WTC11 (cell line): ENCODE data around the gene BABAM2. TPM values are rescaled to one million over a fixed set of nuclear protein-coding genes. Genes with fewer than 3 reads are reported as not detected.

Experiments used
- ATAC-seq: fragments of 200-7000 bp; cut with Tn5 transposase; 2 replicates; pipeline ENCODE4 v1.10.0; 2021; ENCODE audit warnings: mild to moderate bottlenecking, moderate library complexity
- CTCF ChIA-PET: fragments of 300-600 bp; sonication (Branson Sonifier 250); formaldehyde crosslinking; loops from one replicate; lab custom pipeline; 2021; ENCODE audit warnings: antibody characterized with exemption; lab: Charles Lee
- POLR2A ChIA-PET: fragments of 350-600 bp; sonication (Branson Sonifier 250); formaldehyde crosslinking; loops from one replicate; lab custom pipeline; 2021; ENCODE audit warnings: antibody characterized with exemption; lab: Charles Lee
- DNase-seq: peaks from one replicate; pipeline ENCODE4 v3.0.0; 2021; ENCODE audit warnings: low spot score
- H3K27ac Mint-ChIP-seq: 2 replicates; pipeline ENCODE4 v1.8.0; 2021; ENCODE audit warnings: mixed read lengths
- H3K27me3 Mint-ChIP-seq: 2 replicates; pipeline ENCODE4 v1.8.0; 2021; ENCODE audit warnings: low read depth, mild to moderate bottlenecking, moderate library complexity, mixed read lengths
- H3K36me3 Mint-ChIP-seq: 2 replicates; pipeline ENCODE4 v1.8.0; 2021; ENCODE audit warnings: mixed read lengths
- H3K4me1 Mint-ChIP-seq: 2 replicates; pipeline ENCODE4 v1.8.0; 2022; ENCODE audit warnings: mixed read lengths
- H3K4me3 Mint-ChIP-seq: 2 replicates; pipeline ENCODE4 v1.8.0; 2021; ENCODE audit warnings: mild to moderate bottlenecking, moderate library complexity, mixed read lengths
- H3K9me3 Mint-ChIP-seq: 2 replicates; pipeline ENCODE4 v1.8.0; 2021; ENCODE audit warnings: mixed read lengths
- ARID4B ChIP-seq: sonication (generic); formaldehyde crosslinking; IDR thresholded peaks from 2 replicates; pipeline ENCODE4 v1.8.0; 2023; ENCODE audit warnings: missing genetic modification reagents, mild to moderate bottlenecking, borderline replicate concordance
- ATF6 ChIP-seq: sonication (generic); formaldehyde crosslinking; IDR thresholded peaks from 2 replicates; pipeline ENCODE4 v1.8.1; 2023; ENCODE audit warnings: mild to moderate bottlenecking, missing genetic modification reagents
- CTCF ChIP-seq: fragments of 200-600 bp; IDR thresholded peaks from 2 replicates; pipeline ENCODE4 v1.8.0; 2022; ENCODE audit warnings: antibody characterized with exemption
- E2F5 ChIP-seq: sonication (generic); formaldehyde crosslinking; IDR thresholded peaks from 2 replicates; pipeline ENCODE4 v1.8.1; 2022; ENCODE audit warnings: mild to moderate bottlenecking, moderate library complexity, missing genetic modification reagents
- GRHL2 ChIP-seq: fragments of 250-450 bp; sonication (Bioruptor Pico); IDR thresholded peaks from 2 replicates; pipeline ENCODE4 v1.8.0; 2022; ENCODE audit warnings: mild to moderate bottlenecking, moderate library complexity; ENCODE audit not compliant: insufficient replicate concordance, severe bottlenecking
- NFE2L1 ChIP-seq: sonication (generic); formaldehyde crosslinking; IDR thresholded peaks from 2 replicates; pipeline ENCODE4 v1.8.1; 2023; ENCODE audit warnings: missing genetic modification reagents
- NFYB ChIP-seq: sonication (generic); formaldehyde crosslinking; conservative IDR thresholded peaks from 2 replicates; pipeline ENCODE4 v1.8.0; 2022; ENCODE audit warnings: low read depth, missing genetic modification reagents
- PREB ChIP-seq: sonication (generic); formaldehyde crosslinking; IDR thresholded peaks from 2 replicates; pipeline ENCODE4 v1.8.1; 2022; ENCODE audit warnings: mild to moderate bottlenecking, missing genetic modification reagents, moderate library complexity, borderline replicate concordance
- TCF7 ChIP-seq: sonication (generic); formaldehyde crosslinking; IDR thresholded peaks from 2 replicates; pipeline ENCODE4 v1.8.0; 2022; ENCODE audit warnings: mild to moderate bottlenecking, low read depth, missing genetic modification reagents, moderate library complexity
- ZNF263 ChIP-seq: sonication (generic); formaldehyde crosslinking; IDR thresholded peaks from 2 replicates; pipeline ENCODE4 v1.8.1; 2022; ENCODE audit warnings: low read depth, mild to moderate bottlenecking, moderate library complexity, missing genetic modification reagents
- ZSCAN18 ChIP-seq: fragments of 250-450 bp; sonication (Bioruptor Pico); IDR thresholded peaks from 2 replicates; pipeline ENCODE4 v2.1.2; 2022; ENCODE audit warnings: mild to moderate bottlenecking, moderate library complexity
- total RNA-seq: library from RNA; stranded (reverse); gene quantifications from 3 replicates; pipeline ENCODE4 v1.2.3, GENCODE V29; 2021

The BABAM2 gene
- total RNA-seq, 1 experiment from 2014 or later: 16.5 TPM

- TF ChIP-seq E2F5 (no peak), ZSCAN18 (CRISPR knock-in tag) (no peak), PREB (CRISPR knock-in tag) (no peak)
Measured at GRCh38 chr2:28153851-28154250, 263.3 kb downstream of the BABAM2 start (continued).

- CTCF ChIA-PET: interaction anchor here (0.7 to 1.4 kb wide), 7 partner anchors 9 to 298 kb away, joined by 3 to 5 read pairs (median 3); no protein-coding TSS in a partner anchor
- ATAC-seq: no peak
- TF ChIP-seq GRHL2 (CRISPR knock-in tag) (no peak), NFE2L1 (CRISPR knock-in tag) (no peak), ZNF263 (no peak), NFYB (no peak), TCF7 (CRISPR knock-in tag) (no peak), ARID4B (CRISPR knock-in tag) (no peak)
Measured at GRCh38 chr2:28155086-28155485, 264.6 kb downstream of the BABAM2 start.

GRCh38 chr2:28155627-28156026 is 265.1 kb downstream of the BABAM2 start:
- POLR2A ChIA-PET: no interaction called here
- Mint-ChIP-seq H3K36me3 (peaks cover 6% of the 10 kb centered on the region), H3K27ac (no peak overlapping the region), H3K4me1 (no peaks in the 10 kb centered on the region), H3K9me3 (peaks cover 16% of the 10 kb centered on the region), H3K27me3 (no peaks in the 10 kb centered on the region), H3K4me3 (no peak overlapping the region)
- CTCF ChIA-PET: interaction anchor here (0.7 to 1.4 kb wide), 7 partner anchors 9 to 297 kb away, joined by 3 to 5 read pairs (median 3); no protein-coding TSS in a partner anchor
- TF ChIP-seq ATF6 (CRISPR knock-in tag) (no peak), CTCF (peak; percentile 55)
- ATAC-seq: peak; percentile 72
- peak; percentile 39 for DNase-seq

More at GRCh38 chr2:28155086-28155485, 264.6 kb downstream of the BABAM2 start:
- Mint-ChIP-seq H3K4me1 (no peaks in the 10 kb centered on the region), H3K4me3 (no peak overlapping the region), H3K36me3 (peaks cover 6% of the 10 kb centered on the region), H3K9me3 (peaks cover 16% of the 10 kb centered on the region), H3K27ac (no peak overlapping the region), H3K27me3 (no peaks in the 10 kb centered on the region)
- no peak for DNase-seq
- POLR2A ChIA-PET: no interaction called here
